GM12865 (cell line): ENCODE measurements around the gene YOD1.

Experiments
- DNase-seq: peaks from one replicate; pipeline ENCODE4 v3.0.0; 2010; ENCODE audit warnings: low read depth
- H3K4me3 ChIP-seq: 2 replicates; pipeline ENCODE4 v1.5.1; 2011; ENCODE audit warnings: mild to moderate bottlenecking, low read depth, low read length, control low read depth
- CTCF ChIP-seq: IDR thresholded peaks from 2 replicates; pipeline ENCODE4 v1.5.1; 2011; ENCODE audit warnings: low read length, control low read depth, low read depth, inconsistent platforms; ENCODE audit not compliant: insufficient read depth; ENCODE audit errors: missing control alignments

The YOD1 gene

GRCh38 chr1:207003210-207003609 is 47.8 kb downstream of the YOD1 start:
- no peak overlapping the region for H3K4me3 ChIP-seq
- no peak for DNase-seq
- no peak for TF ChIP-seq CTCF

- TF ChIP-seq CTCF: no peak
- H3K4me3 ChIP-seq: no peak overlapping the region
- no peak for DNase-seq
Observed at GRCh38 chr1:207002724-207003146, 48.3 kb downstream of the YOD1 start.

- no peak for TF ChIP-seq CTCF
- no peak overlapping the region for H3K4me3 ChIP-seq
- DNase-seq: no peak
Observed at GRCh38 chr1:207001492-207002245, 49.3 kb downstream of the YOD1 start.

GRCh38 chr1:207000651-207001291 is 50.2 kb downstream of the YOD1 start:
- DNase-seq: no peak
- TF ChIP-seq CTCF: no peak
- no peak overlapping the region for H3K4me3 ChIP-seq

- no peak for DNase-seq
- TF ChIP-seq CTCF: no peak
- no peak overlapping the region for H3K4me3 ChIP-seq
Observed at GRCh38 chr1:206998816-206999215, 52.2 kb downstream of the YOD1 start.
